ENCODE data around the gene EML1. TPM values are rescaled to one million over a fixed set of nuclear protein-coding genes. Genes with fewer than 3 reads are reported as not detected.

The EML1 gene
- total RNA-seq, 3 donors from 2014 or later = 5.4 to 82.5 (median 8.1) TPM

GRCh38 chr14:99990268-99991170 is 197.3 kb downstream of the EML1 start:
- Histone ChIP-seq H3K9me3 (no peaks in the 10 kb centered on the region), H3K4me1 (ENCODE audit: low read depth) (no peaks in the 10 kb centered on the region), H3K4me3 (no peak overlapping the region), H3K36me3 (ENCODE audit: low read depth) (no peaks in the 10 kb centered on the region)
- intact Hi-C loops (cut with DNase I, micrococcal nuclease) = no loop called here
- ATAC-seq = no peak
- no peak for TF ChIP-seq CTCF (IDR thresholded peaks at IDR 0.05)
- DNase-seq = no peak

- no peak for TF ChIP-seq CTCF (IDR thresholded peaks at IDR 0.05)
- DNase-seq (no peak), ATAC-seq (no peak)
- H3K9me3 ChIP-seq = no peaks in the 10 kb centered on the region
- no peak overlapping the region for H3K4me3 ChIP-seq
- no peaks in the 10 kb centered on the region for H3K4me1 ChIP-seq (ENCODE audit: low read depth)
- no peaks in the 10 kb centered on the region for H3K36me3 ChIP-seq (ENCODE audit: low read depth)
- intact Hi-C loops (cut with DNase I, micrococcal nuclease) = no loop called here
Observed at GRCh38 chr14:99991331-99991730, 198.1 kb downstream of the EML1 start.

Other genes starting within 250 kb of the EML1 start
- 100 to 1,000 TPM in 1 of 3 donors, 10 to 100 TPM in 2; 66.2 to 102 (median 66.2) TPM for gene CCDC85C, start 189.2 kb upstream of the EML1 start, total RNA-seq
- 1 to 10 TPM in 2 of 3 donors, under 1 TPM in 1; 0.26 to 3.2 (median 1.1) TPM for gene HHIPL1, start 148.3 kb upstream of the EML1 start, total RNA-seq
- gene CYP46A1, start 109.1 kb upstream of the EML1 start, total RNA-seq = 1 to 10 TPM in 1 of 3 donors, under 1 TPM in 2; 0.14 to 1.0 (median 0.22) TPM